Ectodermal cell (in vitro differentiated cells): ENCODE data around the gene KCNIP3.
"Not testable (repeated sequence)": the region's sequence is repeated elsewhere in the genome, so short reads cannot be mapped to it uniquely, and the experiment has no call there.

ENCODE experiments used
- H3K27ac ChIP-seq: 2 replicates; pipeline ENCODE4 v1.7.0; 2013; ENCODE audit warnings: mild to moderate bottlenecking, low read depth, low read length; ENCODE audit not compliant: insufficient read depth, poor library complexity, severe bottlenecking
- H3K27me3 ChIP-seq: 2 replicates; pipeline ENCODE4 v1.7.0; 2013; ENCODE audit warnings: mild to moderate bottlenecking, low read length; ENCODE audit not compliant: insufficient read depth, control insufficient read depth, poor library complexity, severe bottlenecking
- H3K36me3 ChIP-seq: one replicate; pipeline ENCODE4 v1.7.0; 2013; ENCODE audit warnings: low read length; ENCODE audit not compliant: control insufficient read depth, insufficient read depth
- H3K4me1 ChIP-seq: one replicate; pipeline ENCODE4 v1.7.0; 2013; ENCODE audit warnings: low read length; ENCODE audit not compliant: control insufficient read depth, insufficient read depth
- H3K4me3 ChIP-seq: 2 replicates; pipeline ENCODE4 v1.7.0; 2013; ENCODE audit warnings: low read depth, low read length, control low read depth; ENCODE audit not compliant: insufficient read depth
- H3K9me3 ChIP-seq: 2 replicates; pipeline ENCODE4 v1.7.0; 2013; ENCODE audit warnings: mild to moderate bottlenecking, low read length, moderate library complexity; ENCODE audit not compliant: control insufficient read depth
- WGBS, 2 experiments: methylation state at CpG; one replicate each; pipeline ENCODE4 v1.1.7; 2013; ENCODE audit warnings: missing lambda C conversion rate in 2 of 2; 5-methylcytosine and 5-hydroxymethylcytosine counted together

Gene KCNIP3

GRCh38 chr2:95390881-95391321 is 93.8 kb downstream of the KCNIP3 start:
- Histone ChIP-seq H3K36me3 (no peaks in the 10 kb centered on the region), H3K4me3 (no peak overlapping the region), H3K4me1 (no peaks in the 10 kb centered on the region), H3K9me3 (no peaks in the 10 kb centered on the region), H3K27me3 (peaks cover 6% of the 10 kb centered on the region), H3K27ac (no peak overlapping the region)
- WGBS, 2 experiments: 90 to 92% methylated on average over 11 of the region's 11 CpGs

DNA sequence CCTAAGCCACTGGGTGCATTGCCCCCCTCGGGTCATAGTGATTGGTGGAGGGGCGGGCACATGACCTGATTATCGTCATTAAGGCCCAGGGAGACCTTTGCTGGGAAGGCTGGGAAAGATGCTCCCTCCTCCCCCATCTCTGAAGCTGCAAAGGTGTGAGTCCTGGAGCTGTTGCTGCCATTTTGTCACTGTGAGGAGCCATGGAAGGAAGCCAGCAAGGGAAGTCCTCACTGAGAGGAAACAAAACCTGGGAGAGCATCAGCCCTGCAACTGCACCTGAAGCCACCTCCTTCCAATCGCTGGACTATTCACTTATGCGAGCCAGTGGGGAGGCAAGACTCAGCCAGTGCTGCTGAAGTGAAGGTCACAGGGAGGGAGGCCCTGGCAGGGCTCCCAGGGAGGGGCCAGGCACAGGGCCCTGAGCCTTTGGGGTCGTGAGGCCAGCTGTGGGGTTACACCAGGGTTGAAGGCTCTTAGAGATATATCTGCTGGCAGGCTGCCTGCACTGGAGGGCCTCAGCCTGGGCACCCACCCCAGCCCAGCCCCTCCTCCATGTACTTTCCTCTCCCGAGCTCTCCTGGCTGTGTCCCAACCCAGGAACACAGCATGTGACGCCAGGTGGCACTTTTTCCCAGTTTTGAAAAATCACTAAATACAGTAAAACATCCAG is 94.6 kb downstream of the KCNIP3 start:
- H3K4me3 ChIP-seq: no peak overlapping the region

DNA sequence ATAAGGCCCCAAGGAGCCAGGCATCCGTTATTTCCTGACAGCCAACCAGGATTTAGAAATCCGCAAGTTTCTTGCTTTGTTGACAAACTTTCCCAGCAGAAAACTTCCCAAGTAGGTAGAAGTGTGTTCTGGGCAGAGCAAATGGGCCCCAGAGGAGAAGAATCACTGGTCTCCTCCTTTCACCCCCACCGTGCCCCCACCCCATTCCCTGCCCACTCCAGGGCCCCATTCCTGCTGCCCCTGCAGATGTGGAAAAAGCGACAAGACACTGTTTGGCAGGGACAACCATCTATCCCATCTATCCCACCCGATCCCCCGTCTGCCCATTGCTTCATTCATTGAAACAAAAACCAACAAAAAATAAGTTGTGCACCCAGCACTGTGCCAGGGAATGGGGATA is 95.2 kb downstream of the KCNIP3 start:
- WGBS, 2 experiments: 95 to 96% methylated on average over 6 of the region's 6 CpGs
- peaks cover 4% of the 10 kb centered on the region for H3K4me1 ChIP-seq

More for the DNA sequence above, 94.6 kb downstream of the KCNIP3 start:
- Histone ChIP-seq H3K27me3 (peaks cover 6% of the 10 kb centered on the region), H3K4me1 (no peaks in the 10 kb centered on the region), H3K36me3 (no peaks in the 10 kb centered on the region), H3K9me3 (no peaks in the 10 kb centered on the region), H3K27ac (no peak overlapping the region)
- 87 to 88% methylated on average over 8 of the region's 8 CpGs for WGBS, 2 experiments

DNA sequence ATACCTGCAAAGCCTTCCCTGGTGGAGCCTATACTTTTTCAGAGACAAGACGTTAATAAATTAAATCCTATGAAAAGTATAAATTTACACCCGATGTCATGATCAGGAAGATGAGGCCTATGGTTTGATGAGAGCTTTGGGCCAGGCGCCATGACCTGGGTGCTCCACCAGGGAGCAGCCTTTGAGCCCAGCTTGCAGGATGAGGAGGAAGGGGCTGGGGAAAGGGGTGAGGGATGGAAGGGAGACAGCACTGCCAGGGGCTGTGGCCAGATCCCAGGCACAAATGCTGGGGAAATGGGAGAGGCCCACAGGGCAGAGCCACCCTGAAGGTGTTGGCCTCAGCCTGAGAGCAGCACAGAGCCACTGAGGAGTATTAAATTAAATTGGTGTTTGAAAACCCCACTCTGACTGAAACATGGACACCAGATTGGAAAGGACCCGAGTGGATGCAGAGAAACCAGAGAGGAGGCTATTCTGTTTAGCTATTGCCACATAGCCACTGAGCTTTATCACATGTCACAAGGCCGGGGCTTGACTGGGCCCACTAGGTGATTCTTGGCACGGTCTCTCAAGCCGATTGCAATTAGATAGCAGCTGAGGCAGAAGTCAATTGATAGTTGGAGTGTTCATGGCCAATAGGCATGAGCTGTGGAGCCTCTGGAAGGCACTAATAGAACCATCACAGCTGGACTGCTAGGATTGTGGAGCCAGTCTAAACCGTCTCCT is 95.7 kb downstream of the KCNIP3 start:
- peaks cover 7% of the 10 kb centered on the region for H3K4me1 ChIP-seq
- no peaks in the 10 kb centered on the region for H3K9me3 ChIP-seq
- H3K27me3 ChIP-seq: peaks cover 6% of the 10 kb centered on the region
- no peak overlapping the region for H3K27ac ChIP-seq
- H3K36me3 ChIP-seq: no peaks in the 10 kb centered on the region
- H3K4me3 ChIP-seq: no peak overlapping the region
- WGBS, 2 experiments: 90 to 94% methylated on average over 8 of the region's 8 CpGs

More for the DNA sequence above, 95.2 kb downstream of the KCNIP3 start:
- no peaks in the 10 kb centered on the region for H3K9me3 ChIP-seq
- peaks cover 6% of the 10 kb centered on the region for H3K27me3 ChIP-seq
- H3K36me3 ChIP-seq: no peaks in the 10 kb centered on the region
- no peak overlapping the region for H3K27ac ChIP-seq
- no peak overlapping the region for H3K4me3 ChIP-seq

- H3K36me3 ChIP-seq: no peaks in the 10 kb centered on the region
- peaks cover under 1% of the 10 kb centered on the region for H3K27me3 ChIP-seq
- H3K4me1 ChIP-seq: peaks cover 7% of the 10 kb centered on the region
- WGBS, 2 experiments: 95 to 98% methylated on average over 6 of the region's 6 CpGs
- no peak overlapping the region for H3K27ac ChIP-seq
- no peak overlapping the region for H3K4me3 ChIP-seq
- no peaks in the 10 kb centered on the region for H3K9me3 ChIP-seq
Observed at GRCh38 chr2:95393901-95394300, 96.8 kb downstream of the KCNIP3 start.

- H3K27me3 ChIP-seq: no peaks in the 10 kb centered on the region
- no peaks in the 10 kb centered on the region for H3K36me3 ChIP-seq
- no peaks in the 10 kb centered on the region for H3K9me3 ChIP-seq
- H3K4me1 ChIP-seq: peaks cover 7% of the 10 kb centered on the region
- 90 to 93% methylated on average over 7 of the region's 7 CpGs for WGBS, 2 experiments
- H3K27ac ChIP-seq: no peak overlapping the region
- H3K4me3 ChIP-seq: no peak overlapping the region
Observed at GRCh38 chr2:95399061-95399460, 101.9 kb downstream of the KCNIP3 start.

GRCh38 chr2:95401480-95401879 is 104.3 kb downstream of the KCNIP3 start:
- H3K9me3 ChIP-seq: no peaks in the 10 kb centered on the region
- no peak overlapping the region for H3K27ac ChIP-seq

GRCh38 chr2:95402004-95402369 is 104.8 kb downstream of the KCNIP3 start:
- H3K27ac ChIP-seq, H3K9me3 ChIP-seq, H3K36me3 ChIP-seq, H3K4me1 ChIP-seq, H3K27me3 ChIP-seq: not testable (repeated sequence)
- 1% methylated on average over 10 of the region's 10 CpGs for WGBS, 2 experiments
- H3K4me3 ChIP-seq: peak overlapping the region; percentile 67

More at GRCh38 chr2:95401480-95401879, 104.3 kb downstream of the KCNIP3 start:
- Histone ChIP-seq H3K36me3 (no peaks in the 10 kb centered on the region), H3K27me3 (no peaks in the 10 kb centered on the region), H3K4me1 (peaks cover 7% of the 10 kb centered on the region), H3K4me3 (peak overlapping the region; percentile 67)
- WGBS, 2 experiments: 85 to 86% methylated on average over 9 of the region's 9 CpGs

GRCh38 chr2:95402370-95403203 is 105.4 kb downstream of the KCNIP3 start, which contains the start of gene FAHD2A:
Gene FAHD2A, plus strand, starts transcription at chr2:95402708. Its CDS starts 2,851 bp downstream, at chr2:95405559.
- Histone ChIP-seq H3K27ac (no peak within 1 kb of the TSS), H3K4me1 (peaks cover under 1% of the 10 kb centered on the region), H3K36me3 (no peaks in the 10 kb centered on the region), H3K27me3 (no peaks in the 10 kb centered on the region), H3K4me3 (peak within 1 kb of the TSS; percentile 67), H3K9me3 (no peaks in the 10 kb centered on the region)
- 0 to 1% methylated on average over 64 of the region's 64 CpGs for WGBS, 2 experiments
